Cardiac muscle cell (in vitro differentiated cells and primary cell): Measurements from ENCODE around the gene OSBP. TPM values are rescaled to one million over a fixed set of nuclear protein-coding genes. Genes with fewer than 3 reads are reported as not detected.

Experiments used
- DNase-seq, 2 donors: peaks; one replicate each; pipeline versions ENCODE4 v3.0.0 to v3.0.0-alpha.2; 2010 to 2017; ENCODE audit warnings: low read depth in 1 of 2, low spot score in 1 of 2
- H3K27ac ChIP-seq: fragments of 200-600 bp; sonication (generic); 2 replicates; pipeline ENCODE4 v1.5.1; 2016
- H3K27me3 ChIP-seq: fragments of 200-600 bp; sonication (generic); 2 replicates; pipeline ENCODE4 v1.6.0; 2016; ENCODE audit warnings: control low read depth
- H3K36me3 ChIP-seq: fragments of 200-600 bp; sonication (generic); 2 replicates; pipeline ENCODE4 v1.5.1; 2016; ENCODE audit warnings: control low read depth
- H3K4me1 ChIP-seq: fragments of 200-600 bp; sonication (generic); 2 replicates; pipeline ENCODE4 v1.8.1; 2017; ENCODE audit warnings: low read depth, mild to moderate bottlenecking, mixed run types
- H3K4me3 ChIP-seq: fragments of 200-600 bp; sonication (generic); 2 replicates; pipeline ENCODE4 v1.5.1; 2016; ENCODE audit warnings: mild to moderate bottlenecking
- H3K9me3 ChIP-seq: fragments of 200-600 bp; sonication (generic); 2 replicates; pipeline ENCODE4 v1.5.1; 2017; ENCODE audit warnings: low read depth, mild to moderate bottlenecking, control low read depth
- CTCF ChIP-seq: IDR thresholded peaks from 2 replicates; pipeline ENCODE4 v1.5.1; 2012; ENCODE audit warnings: low read depth, mild to moderate bottlenecking, low read length
- polyA plus RNA-seq: library from polyadenylated mRNA; unstranded; fragments of >200 nt; fragmentation: Nextera tagmentation; extraction: Ambion mirVana; gene quantifications from 2 replicates; pipeline ENCODE4 v1.2.1, GENCODE V29; 2016
- total RNA-seq: library from RNA; depleted of rRNA; stranded (reverse); fragments of >200 nt; gene quantifications from 2 replicates; pipeline ENCODE4 v1.2.3, GENCODE V29; 2016

Gene OSBP
- total and polyA plus RNA-seq, 2 experiments from 2014 or later, result 27.3 to 30.7 TPM

GRCh38 chr11:59647245-59647980 is 31.8 kb upstream of the OSBP start:
- Histone ChIP-seq H3K4me1 (no peaks in the 10 kb centered on the region), H3K27me3 (no peaks in the 10 kb centered on the region), H3K4me3 (no peak overlapping the region), H3K36me3 (peaks cover 77% of the 10 kb centered on the region), H3K27ac (no peak overlapping the region), H3K9me3 (no peaks in the 10 kb centered on the region)
- no peak for DNase-seq
- no peak for TF ChIP-seq CTCF

- Histone ChIP-seq H3K4me3 (no peak overlapping the region), H3K27me3 (no peaks in the 10 kb centered on the region), H3K4me1 (no peaks in the 10 kb centered on the region), H3K9me3 (no peaks in the 10 kb centered on the region), H3K36me3 (peaks cover 78% of the 10 kb centered on the region), H3K27ac (no peak overlapping the region)
- DNase-seq, result no peak
- TF ChIP-seq CTCF, result no peak
Observed at GRCh38 chr11:59644528-59644927, 29.0 kb upstream of the OSBP start.

DNA sequence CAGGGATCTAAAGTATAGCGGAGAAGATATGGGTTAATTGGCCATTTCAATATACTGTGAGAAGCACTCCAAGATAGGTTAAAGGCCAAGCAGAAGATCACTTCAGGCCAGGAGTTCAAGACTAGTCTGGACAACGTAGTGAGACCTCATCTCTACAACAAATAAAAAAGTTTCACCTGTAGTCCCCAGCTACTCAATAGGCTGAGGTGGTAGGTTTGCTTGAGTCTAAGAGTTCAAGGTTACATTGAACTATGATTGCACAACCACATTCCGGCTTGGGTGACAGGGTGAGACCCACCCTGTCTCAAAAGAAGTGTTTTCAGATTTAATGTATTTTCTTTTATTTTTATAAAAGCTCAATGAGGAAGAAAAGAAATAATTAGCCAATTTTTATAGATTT is 27.8 kb upstream of the OSBP start:
- DNase-seq, result no peak
- Histone ChIP-seq H3K4me3 (no peak overlapping the region), H3K27me3 (no peaks in the 10 kb centered on the region), H3K27ac (no peak overlapping the region), H3K36me3 (peaks cover 78% of the 10 kb centered on the region), H3K4me1 (no peaks in the 10 kb centered on the region), H3K9me3 (no peaks in the 10 kb centered on the region)
- no peak for TF ChIP-seq CTCF

DNA sequence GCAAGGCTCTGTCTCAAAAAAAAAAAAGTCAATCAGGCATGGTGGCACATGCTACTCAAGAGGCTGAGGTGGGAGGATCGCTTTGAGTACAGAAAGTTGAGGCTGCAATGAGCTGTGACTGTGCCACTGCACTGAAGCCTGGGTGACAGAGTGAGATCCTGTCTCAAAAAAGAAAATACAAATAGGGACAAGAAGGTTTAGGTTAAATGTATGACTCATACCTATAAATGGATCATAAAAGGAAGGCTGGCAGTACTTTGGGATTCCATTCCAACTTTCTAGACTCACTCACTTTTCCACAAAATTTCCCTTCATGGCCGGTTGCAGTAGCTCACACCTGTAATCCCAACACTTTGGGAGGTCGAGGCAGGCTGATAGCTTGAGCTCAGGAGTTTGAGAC is 25.6 kb upstream of the OSBP start:
- peaks cover 78% of the 10 kb centered on the region for H3K36me3 ChIP-seq
- H3K27ac ChIP-seq, result no peak overlapping the region
- H3K9me3 ChIP-seq, result no peaks in the 10 kb centered on the region
- no peaks in the 10 kb centered on the region for H3K27me3 ChIP-seq
- TF ChIP-seq CTCF, result no peak
- H3K4me1 ChIP-seq, result no peaks in the 10 kb centered on the region
- H3K4me3 ChIP-seq, result no peak overlapping the region
- no peak for DNase-seq

GRCh38 chr11:59630493-59630892 is 14.9 kb upstream of the OSBP start:
- H3K9me3 ChIP-seq, result no peaks in the 10 kb centered on the region
- no peak overlapping the region for H3K27ac ChIP-seq
- peaks cover 6% of the 10 kb centered on the region for H3K4me1 ChIP-seq
- H3K4me3 ChIP-seq, result no peak overlapping the region
- no peaks in the 10 kb centered on the region for H3K36me3 ChIP-seq
- no peak for TF ChIP-seq CTCF
- no peak for DNase-seq
- H3K27me3 ChIP-seq, result no peaks in the 10 kb centered on the region
